Measurements from ENCODE around the gene TGM6. TPM values are rescaled to one million over a fixed set of nuclear protein-coding genes. Genes with fewer than 3 reads are reported as not detected.

TGM6 gene
- total RNA-seq, 2 experiments from 2014 or later = not detected

DNA sequence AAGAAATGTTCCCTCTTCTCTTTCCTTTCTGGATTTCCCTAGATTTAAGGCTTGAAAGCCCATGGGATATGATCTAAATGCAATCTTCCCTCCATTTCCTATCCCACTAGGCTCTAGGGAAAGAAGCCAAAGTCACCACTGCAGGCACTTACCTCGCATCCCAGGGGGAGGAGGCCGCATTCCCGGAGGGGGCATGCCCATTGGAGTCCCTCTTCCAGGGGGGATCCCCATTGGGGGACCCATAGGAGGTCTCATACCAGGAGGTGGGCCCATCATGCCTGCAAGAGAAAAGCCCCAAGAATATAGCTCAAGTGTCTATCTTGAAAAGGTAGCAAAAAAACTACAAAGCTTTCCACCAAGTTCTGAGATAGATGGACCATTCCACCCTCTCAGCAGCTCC lies 81.8 kb downstream of the TGM6 start:
- ATAC-seq (ENCODE audit: poor library complexity) = no peak
- Mint-ChIP-seq H3K4me3 (no peak overlapping the region), H3K27me3 (no peaks in the 10 kb centered on the region), H3K27ac (no peak overlapping the region), H3K9me3 (no peaks in the 10 kb centered on the region), H3K4me1 (ENCODE audit: low read depth) (peaks cover 11% of the 10 kb centered on the region), H3K36me3 (ENCODE audit: low read depth) (peaks cover 94% of the 10 kb centered on the region)
- intact Hi-C loops (cut with DNase I, micrococcal nuclease) = no loop called here
- POLR2A ChIA-PET = interaction anchor here (0.7 kb wide), 1 partner anchor 8 kb away, joined by 3 read pairs; the partner anchor contains the start of gene SNRPB
- Histone ChIP-seq H3K27me3 (ENCODE audit: control insufficient read depth in 1 of 2, insufficient read depth in 2 of 2, low read length in 2 of 2) (no peaks in the 10 kb centered on the region), H3K9me3 (ENCODE audit: control insufficient read depth in 1 of 2, insufficient read depth in 1 of 2, low read length in 2 of 2) (no peaks in the 10 kb centered on the region), H3K27ac (ENCODE audit: low read depth in 1 of 2, low read length in 2 of 2) (no peak overlapping the region), H3K4me3 (ENCODE audit: low read length) (no peak overlapping the region), H3K4me1 (ENCODE audit: insufficient read depth, low read length) (no peaks in the 10 kb centered on the region), H3K36me3 (ENCODE audit: insufficient read depth, low read length) (peaks cover 89% of the 10 kb centered on the region)
- DNase-seq = no peak
- CTCF ChIA-PET = no interaction called here
- TF ChIP-seq, protein P1, sequence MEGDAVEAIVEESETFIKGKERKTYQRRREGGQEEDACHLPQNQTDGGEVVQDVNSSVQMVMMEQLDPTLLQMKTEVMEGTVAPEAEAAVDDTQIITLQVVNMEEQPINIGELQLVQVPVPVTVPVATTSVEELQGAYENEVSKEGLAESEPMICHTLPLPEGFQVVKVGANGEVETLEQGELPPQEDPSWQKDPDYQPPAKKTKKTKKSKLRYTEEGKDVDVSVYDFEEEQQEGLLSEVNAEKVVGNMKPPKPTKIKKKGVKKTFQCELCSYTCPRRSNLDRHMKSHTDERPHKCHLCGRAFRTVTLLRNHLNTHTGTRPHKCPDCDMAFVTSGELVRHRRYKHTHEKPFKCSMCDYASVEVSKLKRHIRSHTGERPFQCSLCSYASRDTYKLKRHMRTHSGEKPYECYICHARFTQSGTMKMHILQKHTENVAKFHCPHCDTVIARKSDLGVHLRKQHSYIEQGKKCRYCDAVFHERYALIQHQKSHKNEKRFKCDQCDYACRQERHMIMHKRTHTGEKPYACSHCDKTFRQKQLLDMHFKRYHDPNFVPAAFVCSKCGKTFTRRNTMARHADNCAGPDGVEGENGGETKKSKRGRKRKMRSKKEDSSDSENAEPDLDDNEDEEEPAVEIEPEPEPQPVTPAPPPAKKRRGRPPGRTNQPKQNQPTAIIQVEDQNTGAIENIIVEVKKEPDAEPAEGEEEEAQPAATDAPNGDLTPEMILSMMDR (IDR thresholded peaks at IDR 0.05) = no peak

DNA sequence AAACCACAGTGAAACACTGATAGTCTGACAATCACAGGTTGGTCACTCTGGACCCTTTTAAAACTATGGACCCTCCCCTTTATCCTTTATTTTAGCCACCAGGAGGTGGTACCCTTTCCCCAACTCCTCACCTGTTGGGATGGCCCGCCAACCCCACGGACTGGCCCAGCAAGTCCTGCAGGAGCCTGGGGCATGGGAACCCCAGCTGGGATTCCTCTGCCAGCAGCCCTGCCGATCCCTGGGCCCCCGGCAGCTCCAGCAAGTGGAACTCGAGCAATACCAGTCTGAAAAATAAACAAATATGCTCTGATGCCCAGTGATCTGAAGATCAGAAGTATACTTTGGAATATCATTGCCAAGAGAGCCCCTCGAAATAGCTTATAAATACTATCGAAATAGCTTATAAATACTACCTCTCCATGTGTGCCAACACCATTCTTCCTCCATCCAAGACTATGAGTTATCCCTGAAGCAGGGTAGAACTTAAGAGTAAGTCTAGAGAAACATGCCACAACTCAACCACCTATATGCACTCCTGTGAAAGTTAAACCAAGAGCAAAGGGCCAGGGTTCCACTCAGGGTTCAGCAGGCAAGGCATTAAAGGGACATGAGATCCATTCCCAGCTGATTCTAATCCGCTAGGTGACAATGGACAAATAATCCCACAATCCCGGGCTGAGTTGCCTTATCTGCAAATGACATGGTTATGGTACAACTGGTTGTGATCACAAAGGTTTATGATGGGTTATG lies 83.1 kb downstream of the TGM6 start:
- intact Hi-C loops (cut with DNase I, micrococcal nuclease) = no loop called here
- Mint-ChIP-seq H3K36me3 (ENCODE audit: low read depth) (peaks cover 98% of the 10 kb centered on the region), H3K9me3 (no peaks in the 10 kb centered on the region), H3K27me3 (no peaks in the 10 kb centered on the region), H3K4me3 (no peak overlapping the region), H3K27ac (no peak overlapping the region), H3K4me1 (ENCODE audit: low read depth) (peaks cover 23% of the 10 kb centered on the region)
- DNase-seq (no peak), ATAC-seq (ENCODE audit: poor library complexity) (no peak)
- Histone ChIP-seq H3K27ac (ENCODE audit: low read depth in 1 of 2, low read length in 2 of 2) (no peak overlapping the region), H3K36me3 (ENCODE audit: insufficient read depth, low read length) (peaks cover 96% of the 10 kb centered on the region), H3K4me1 (ENCODE audit: insufficient read depth, low read length) (peaks cover 5% of the 10 kb centered on the region), H3K27me3 (ENCODE audit: control insufficient read depth in 1 of 2, insufficient read depth in 2 of 2, low read length in 2 of 2) (no peaks in the 10 kb centered on the region), H3K9me3 (ENCODE audit: control insufficient read depth in 1 of 2, insufficient read depth in 1 of 2, low read length in 2 of 2) (no peaks in the 10 kb centered on the region), H3K4me3 (ENCODE audit: low read length) (no peak overlapping the region)
- CTCF ChIA-PET = no interaction called here
- POLR2A ChIA-PET = no interaction called here
- TF ChIP-seq, protein P1 (IDR thresholded peaks at IDR 0.05) = no peak

DNA sequence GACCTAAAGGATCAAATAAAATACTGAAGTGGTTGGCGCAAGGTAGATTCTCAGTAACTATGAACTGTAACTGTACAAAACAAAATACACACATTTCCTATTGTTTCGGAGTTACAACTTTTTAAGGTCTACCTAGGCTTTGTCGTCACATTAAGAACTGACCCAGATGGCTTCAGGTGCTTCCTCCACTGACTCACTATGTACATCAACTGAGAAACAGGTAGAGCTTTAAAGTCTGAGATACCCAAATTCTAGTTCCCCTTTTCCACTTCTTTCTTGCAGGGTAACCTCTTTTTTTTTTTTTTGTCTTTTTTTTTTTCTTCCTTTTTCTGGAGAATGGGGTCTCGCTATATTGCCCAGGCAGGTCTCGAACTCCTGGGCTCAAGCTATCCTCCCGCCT lies 84.4 kb downstream of the TGM6 start:
- H3K9me3 Mint-ChIP-seq = no peaks in the 10 kb centered on the region
- H3K4me3 Mint-ChIP-seq = no peak overlapping the region
- Histone ChIP-seq H3K27me3 (ENCODE audit: control insufficient read depth in 1 of 2, insufficient read depth in 2 of 2, low read length in 2 of 2) (no peaks in the 10 kb centered on the region), H3K4me3 (ENCODE audit: low read length) (no peak overlapping the region), H3K4me1 (ENCODE audit: insufficient read depth, low read length) (peaks cover 18% of the 10 kb centered on the region), H3K9me3 (ENCODE audit: control insufficient read depth in 1 of 2, insufficient read depth in 1 of 2, low read length in 2 of 2) (no peaks in the 10 kb centered on the region), H3K36me3 (ENCODE audit: insufficient read depth, low read length) (peaks cover 87% of the 10 kb centered on the region), H3K27ac (ENCODE audit: low read depth in 1 of 2, low read length in 2 of 2) (no peak overlapping the region)
- H3K36me3 Mint-ChIP-seq (ENCODE audit: low read depth) = peaks cover 96% of the 10 kb centered on the region
- intact Hi-C loops (cut with DNase I, micrococcal nuclease) = no loop called here
- H3K27me3 Mint-ChIP-seq = no peaks in the 10 kb centered on the region
- no peak overlapping the region for H3K27ac Mint-ChIP-seq
- DNase-seq (no peak), ATAC-seq (ENCODE audit: poor library complexity) (no peak)
- ChIA-PET POLR2A (interaction anchor here (0.7 kb wide), 1 partner anchor 83 kb away, joined by 4 read pairs; no protein-coding TSS in a partner anchor), CTCF (interaction anchor here (0.6 kb wide), 1 partner anchor 13 kb away, joined by 4 read pairs; no protein-coding TSS in a partner anchor)
- TF ChIP-seq, protein P1 (IDR thresholded peaks at IDR 0.05) = no peak
- H3K4me1 Mint-ChIP-seq (ENCODE audit: low read depth) = peaks cover 34% of the 10 kb centered on the region

Measured in CD4-positive, alpha-beta T cell (primary cell).